GM21723 (cell line): ENCODE results near the gene SH2D1A.
A peak's percentile ranks its signal among the peaks of the same experiment; 100 is the strongest.
"Not testable (repeated sequence)": the region's sequence is repeated elsewhere in the genome, so short reads cannot be mapped to it uniquely, and the experiment has no call there.

Source experiments
- ATAC-seq: cut with Tn5 transposase; IDR thresholded peaks from one replicate; pipeline ENCODE4 v1.9.1; 2021; ENCODE audit warnings: mild to moderate bottlenecking, moderate library complexity; ENCODE audit not compliant: unreplicated experiment

The SH2D1A gene

DNA sequence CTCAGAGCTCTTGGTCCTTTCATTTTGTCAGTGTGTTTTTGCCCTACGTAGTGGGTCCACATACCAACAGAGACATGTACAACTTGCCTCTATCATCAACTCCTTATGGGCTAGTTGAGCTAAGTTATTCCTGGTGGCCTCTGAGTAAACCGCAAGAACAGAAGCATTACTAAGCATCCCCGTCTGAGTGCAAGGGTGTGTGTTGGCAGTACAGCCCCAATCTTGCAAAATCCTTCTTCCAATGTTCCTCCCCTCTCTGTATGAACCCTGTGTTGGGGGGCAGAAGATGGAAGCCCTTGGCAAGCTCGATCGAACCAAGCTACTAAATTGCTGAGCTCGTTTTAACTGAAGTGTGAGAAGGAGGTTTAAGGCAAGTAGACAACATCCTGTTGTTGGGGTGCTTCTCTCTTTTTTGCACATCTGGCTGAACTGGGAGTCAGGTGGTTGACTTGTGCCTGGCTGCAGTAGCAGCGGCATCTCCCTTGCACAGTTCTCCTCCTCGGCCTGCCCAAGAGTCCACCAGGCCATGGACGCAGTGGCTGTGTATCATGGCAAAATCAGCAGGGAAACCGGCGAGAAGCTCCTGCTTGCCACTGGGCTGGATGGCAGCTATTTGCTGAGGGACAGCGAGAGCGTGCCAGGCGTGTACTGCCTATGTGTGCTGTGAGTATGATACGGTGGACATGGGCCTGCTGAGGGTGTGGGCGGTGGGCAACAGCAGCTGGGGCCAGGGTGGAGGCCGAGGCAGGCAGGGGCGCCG lies at the start of gene SH2D1A:
Gene SH2D1A (plus strand): TSS at position 447 of the 760 bp plus-strand sequence. CDS start 80 bp downstream, at position 527.
- ATAC-seq, result no peak

GRCh38 chrX:124299323-124299722 lies 47.0 kb upstream of the SH2D1A start:
- ATAC-seq, result not testable (repeated sequence)

DNA sequence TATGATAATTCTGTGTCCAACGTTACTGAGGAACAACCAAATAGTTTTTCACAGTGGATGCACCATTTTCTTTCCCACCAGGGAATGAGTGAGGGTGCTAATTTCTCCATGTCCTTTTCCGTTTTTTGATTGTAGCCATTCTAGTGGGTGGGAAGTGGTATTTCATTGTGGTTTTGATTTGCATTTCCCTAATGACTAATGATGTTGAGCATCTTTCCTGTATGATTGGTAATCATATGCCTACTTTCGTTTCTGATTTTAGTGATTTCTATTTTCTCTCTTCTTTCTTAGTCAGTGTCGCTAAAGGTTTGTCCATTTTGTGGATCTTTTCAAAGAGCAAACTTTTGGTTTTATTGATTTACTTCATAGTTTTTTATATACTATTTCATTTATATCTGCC lies 46.0 kb upstream of the SH2D1A start:
- no peak for ATAC-seq

GRCh38 chrX:124307253-124307907 lies 39.0 kb upstream of the SH2D1A start:
- no peak for ATAC-seq

DNA sequence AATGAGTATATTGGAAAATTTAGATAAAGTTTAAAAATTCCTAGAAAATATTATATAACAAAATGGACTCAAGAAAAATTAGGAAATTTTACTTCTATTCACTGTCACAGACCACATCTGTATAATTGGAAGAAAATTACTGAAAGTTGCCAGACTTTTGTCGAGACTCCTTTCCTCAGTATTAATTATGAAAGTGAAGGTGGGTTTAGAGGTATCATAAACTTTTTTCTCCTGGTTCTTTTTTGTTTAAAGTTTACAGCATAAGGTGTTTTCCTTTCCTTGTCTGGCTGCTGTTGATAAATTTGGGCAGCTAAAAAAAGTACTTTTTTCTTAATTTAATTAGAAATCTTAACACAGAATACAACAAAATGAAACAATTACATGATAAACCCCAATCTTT lies 20.6 kb upstream of the SH2D1A start:
- peak; percentile 52 for ATAC-seq

- ATAC-seq, result no peak
Observed at GRCh38 chrX:124328765-124329164, 17.6 kb upstream of the SH2D1A start.

DNA sequence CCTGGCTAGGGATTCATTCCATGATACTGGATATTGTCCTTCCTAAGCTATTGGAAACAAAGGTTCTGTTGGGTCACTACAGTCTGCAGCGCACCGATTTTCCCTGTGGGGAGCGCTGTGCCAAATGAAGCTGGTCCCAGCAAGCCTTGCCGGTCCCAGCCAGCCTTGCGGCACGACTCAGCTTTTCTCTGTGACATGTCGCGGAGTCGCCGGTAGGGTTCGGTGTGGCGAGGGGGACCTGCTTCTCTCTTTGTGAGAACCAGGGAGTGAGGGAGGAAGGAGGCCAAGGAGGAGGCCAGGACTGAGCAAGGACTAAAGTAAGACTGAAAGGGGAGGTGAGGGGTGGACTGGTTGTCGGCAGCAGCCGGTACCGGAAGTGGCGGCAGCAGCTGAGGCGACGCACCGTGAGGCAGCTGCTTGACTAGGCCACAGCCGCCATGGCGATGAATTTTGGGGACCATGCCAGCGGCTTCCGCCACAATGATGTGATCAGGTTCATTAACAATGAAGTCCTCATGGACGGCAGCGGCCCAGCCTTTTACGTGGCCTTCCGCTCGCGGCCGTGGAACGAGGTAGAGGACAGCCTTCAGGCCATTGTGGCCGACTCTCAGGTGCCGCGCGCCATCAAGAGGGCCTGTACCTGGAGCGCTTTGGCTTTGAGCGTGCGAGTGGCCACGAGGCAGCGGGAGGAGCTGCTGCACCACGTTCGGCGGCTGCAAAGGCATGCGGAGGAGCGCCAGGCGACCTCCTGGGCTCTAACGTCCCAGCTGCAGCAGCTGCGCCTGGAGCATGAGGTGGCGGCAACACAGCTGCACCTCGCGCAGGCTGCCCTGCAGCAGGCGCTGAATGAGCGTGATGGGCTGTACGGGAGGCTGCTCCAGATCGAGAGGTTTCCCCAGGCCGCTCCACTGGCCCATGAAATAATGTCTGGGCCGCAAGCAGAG lies 13.6 kb upstream of the SH2D1A start, which contains the start of gene TEX13D:
Gene TEX13D (plus strand): TSS at position 180 of the 944 bp plus-strand sequence. CDS start 258 bp downstream, at position 438.
- ATAC-seq, result no peak

- no peak for ATAC-seq
Observed at GRCh38 chrX:124333862-124334261, 12.5 kb upstream of the SH2D1A start.

- ATAC-seq, result not testable (repeated sequence)
Observed at GRCh38 chrX:124334555-124334954, 11.8 kb upstream of the SH2D1A start.

- no peak for ATAC-seq
Observed at GRCh38 chrX:124335598-124335997, 10.8 kb upstream of the SH2D1A start.

GRCh38 chrX:124337916-124338315 lies 8.4 kb upstream of the SH2D1A start:
- no peak for ATAC-seq

GRCh38 chrX:124338733-124339514 lies 7.4 kb upstream of the SH2D1A start:
- no peak for ATAC-seq

GRCh38 chrX:124341396-124342132 lies 4.8 kb upstream of the SH2D1A start:
- no peak for ATAC-seq

DNA sequence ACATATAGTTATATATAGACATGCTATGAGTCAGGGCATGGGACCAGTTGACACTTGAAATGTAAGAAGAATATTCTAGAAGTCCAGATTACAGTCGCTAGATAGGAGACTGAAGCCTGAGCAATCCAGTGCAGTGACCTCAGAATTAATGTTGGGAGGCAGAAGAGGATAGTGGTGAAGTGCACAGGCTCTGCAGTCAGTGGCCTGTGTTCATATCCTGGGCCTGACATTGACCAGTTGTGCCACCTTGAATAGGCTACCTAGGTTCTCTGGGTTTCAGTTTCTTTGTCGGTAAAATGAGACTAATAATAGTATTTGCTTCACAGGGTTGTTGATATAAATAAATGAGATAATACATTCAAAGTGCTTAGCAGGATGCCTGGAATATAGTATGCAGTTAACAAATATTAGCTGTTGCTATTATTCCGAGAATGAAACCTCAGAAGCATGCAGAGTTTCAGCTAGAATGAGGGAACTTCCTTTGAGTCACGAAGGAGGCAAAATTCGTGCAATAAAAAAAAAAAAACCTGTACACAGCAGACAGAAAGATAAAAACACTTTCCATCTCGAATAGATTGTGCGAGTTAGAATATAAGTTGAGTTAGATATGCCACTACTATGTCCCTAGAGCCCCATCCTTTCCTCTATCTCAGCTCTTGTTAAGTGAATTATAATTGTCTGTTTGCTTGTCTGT lies 4.0 kb upstream of the SH2D1A start:
- ATAC-seq, result no peak

DNA sequence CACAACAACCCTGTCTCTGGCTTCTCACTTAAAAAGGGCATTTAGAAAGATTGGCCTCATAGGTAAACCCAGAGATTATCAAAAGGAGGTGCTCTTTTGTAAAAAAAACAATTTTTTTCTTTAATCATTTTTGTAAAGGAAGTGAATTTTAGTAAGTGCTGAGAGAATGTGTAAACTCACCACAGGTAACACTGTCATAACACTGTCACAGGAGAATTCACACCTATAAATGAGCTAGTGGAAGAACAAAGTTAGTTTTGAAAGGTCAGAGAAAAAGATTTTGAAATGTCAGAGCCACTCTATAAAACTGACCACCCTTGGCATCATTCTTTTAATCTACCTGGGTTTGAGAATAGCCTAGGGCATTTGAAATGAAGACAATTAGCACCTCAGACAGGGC lies 3.3 kb upstream of the SH2D1A start:
- ATAC-seq, result no peak

GRCh38 chrX:124344246-124344645 lies 2.1 kb upstream of the SH2D1A start:
- no peak for ATAC-seq

DNA sequence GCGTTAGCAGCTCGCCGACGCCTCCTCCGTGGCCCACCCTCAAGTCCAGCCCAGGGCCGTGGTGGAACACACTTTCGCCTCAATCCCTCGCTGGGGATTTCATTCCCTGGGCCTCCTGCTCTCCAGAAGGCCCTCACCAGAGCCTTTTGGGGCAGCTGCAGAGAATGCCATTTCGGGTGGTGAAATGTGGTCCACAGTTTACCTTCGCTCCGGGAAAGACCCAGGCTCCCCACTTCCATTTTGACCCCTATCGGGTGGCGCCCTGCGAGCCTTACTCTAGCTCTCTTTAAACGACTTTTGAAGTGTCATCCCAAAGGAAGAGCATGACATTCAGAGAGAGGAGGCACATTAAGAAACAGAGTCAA lies 496 bp downstream of the SH2D1A start:
- no peak for ATAC-seq

DNA sequence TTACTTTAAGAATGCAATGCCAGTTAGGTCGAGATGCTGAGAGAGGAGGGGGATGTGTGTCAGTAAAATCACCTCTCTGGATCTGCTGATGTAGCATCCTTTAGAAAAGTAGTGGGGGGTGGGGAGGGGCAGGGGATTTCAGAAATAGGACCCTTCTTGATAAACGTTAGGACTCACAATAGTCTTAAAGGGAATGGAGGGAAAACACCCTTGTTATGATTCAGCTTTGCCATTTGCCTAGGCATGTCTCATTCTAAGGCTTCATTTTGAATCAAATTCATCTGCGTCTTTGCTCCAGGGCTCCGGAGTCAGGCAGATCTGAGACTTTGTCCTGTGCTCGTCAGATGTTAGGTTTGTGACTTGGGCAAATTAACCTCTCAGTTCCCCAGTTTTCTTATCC lies 879 bp downstream of the SH2D1A start:
- ATAC-seq, result no peak

DNA sequence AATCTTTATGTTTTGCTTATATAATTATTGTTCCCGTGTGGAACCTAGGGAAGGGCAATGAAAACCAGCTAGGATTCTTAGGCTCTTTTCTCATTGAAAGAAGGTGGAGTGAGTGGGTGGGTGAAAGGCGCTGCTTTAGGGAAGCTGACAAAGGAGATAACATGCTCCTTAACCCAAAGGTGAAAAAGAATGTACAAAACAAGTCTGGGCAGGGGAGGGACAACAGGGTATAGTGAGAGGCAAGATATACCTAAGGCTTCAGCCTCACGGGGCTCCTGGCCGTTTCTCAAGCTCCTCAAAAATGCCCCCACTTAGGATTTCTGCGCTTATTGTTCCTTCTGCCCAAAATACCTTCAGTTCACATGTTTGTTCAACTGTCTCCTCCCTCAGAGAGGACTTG lies 1.8 kb downstream of the SH2D1A start:
- no peak for ATAC-seq
